NCI-H2029 (cell line): ENCODE measurements around the gene ROPN1.
"Not testable (repeated sequence)": the region's sequence is repeated elsewhere in the genome, so short reads cannot be mapped to it uniquely, and the experiment has no call there.

Experiments used
- DNase-seq: peaks from one replicate; lab custom pipeline; 2025; lab: John Stamatoyannopoulos, UW

The ROPN1 gene

DNA sequence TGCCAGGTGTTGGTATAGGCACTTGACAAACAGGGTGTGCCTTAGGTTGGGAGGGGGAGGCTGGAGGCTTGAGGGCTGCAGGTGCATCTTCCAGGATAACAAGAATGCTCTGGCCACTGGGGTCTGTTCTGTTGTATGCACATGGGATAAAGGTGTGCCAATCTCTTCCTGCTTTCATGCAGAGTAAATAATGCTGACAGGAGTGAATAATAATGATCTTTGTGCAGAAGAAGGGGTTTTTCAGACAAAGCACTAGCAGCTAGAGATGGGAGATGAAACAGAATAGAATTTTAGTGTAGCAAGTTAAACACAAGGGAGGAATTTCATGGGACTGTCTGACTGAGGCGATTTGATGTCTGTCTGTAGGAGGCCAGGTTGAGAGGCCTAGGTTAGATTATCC, 1.9 kb upstream of the ROPN1 start:
- peak; percentile 51 for DNase-seq

DNA sequence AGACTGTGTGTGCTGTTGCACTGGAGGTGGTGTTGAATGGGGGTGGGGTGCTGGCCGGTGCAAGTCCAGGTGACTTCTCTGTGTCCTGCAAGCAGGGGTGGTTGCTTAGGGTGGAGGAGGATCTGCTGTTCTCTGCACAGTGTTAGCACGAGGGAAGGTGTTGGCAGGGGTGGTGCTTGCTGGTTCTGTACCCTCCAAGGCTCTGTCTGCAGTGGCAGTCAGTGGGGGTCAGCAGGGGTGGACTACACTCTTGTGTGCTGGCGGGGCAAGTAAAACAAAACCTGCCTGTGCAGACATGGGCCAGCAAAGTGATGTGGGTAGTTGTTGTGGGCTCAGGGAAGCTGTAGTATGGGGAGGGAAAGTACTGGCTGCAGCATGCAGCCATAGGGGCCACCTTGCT, 5.5 kb downstream of the ROPN1 start:
- DNase-seq: no peak

DNA sequence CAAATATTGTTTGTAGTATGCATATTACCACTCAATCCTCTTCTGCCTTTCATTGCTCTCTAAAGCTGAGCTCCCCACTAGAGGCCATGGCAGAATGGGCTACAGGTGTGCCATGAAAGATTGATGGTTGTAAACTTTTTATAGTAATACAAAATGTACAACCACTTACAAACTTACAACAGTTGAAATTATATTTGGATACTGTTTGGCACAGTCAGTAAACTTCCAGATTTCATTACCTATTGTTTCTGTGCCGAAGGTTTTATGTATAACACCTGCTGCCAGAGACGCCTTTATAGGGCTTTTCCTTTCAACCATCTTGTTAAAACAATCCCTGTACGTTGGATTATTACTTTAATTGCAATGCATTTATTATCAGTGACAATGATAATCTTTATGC, 7.0 kb downstream of the ROPN1 start:
- no peak for DNase-seq

DNA sequence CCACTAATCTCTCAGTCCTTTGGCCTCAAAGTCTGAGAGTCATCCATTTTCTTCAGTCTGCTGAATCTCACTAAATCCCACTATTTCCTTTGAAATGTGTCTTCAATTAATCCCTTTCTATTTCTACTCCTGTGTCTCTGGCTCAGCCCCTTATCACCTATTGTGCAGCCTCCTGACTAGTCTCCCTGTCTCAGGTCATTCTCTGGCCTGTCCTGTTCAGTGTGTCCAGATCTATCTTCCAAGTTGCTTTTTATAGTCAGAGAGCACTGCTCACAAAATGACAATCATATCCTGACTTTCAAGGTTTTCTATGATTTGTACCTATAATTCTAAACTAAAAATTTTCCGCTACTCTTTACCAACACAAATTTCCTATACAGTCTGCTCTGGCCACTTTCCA, 7.6 kb downstream of the ROPN1 start:
- DNase-seq: no peak

DNA sequence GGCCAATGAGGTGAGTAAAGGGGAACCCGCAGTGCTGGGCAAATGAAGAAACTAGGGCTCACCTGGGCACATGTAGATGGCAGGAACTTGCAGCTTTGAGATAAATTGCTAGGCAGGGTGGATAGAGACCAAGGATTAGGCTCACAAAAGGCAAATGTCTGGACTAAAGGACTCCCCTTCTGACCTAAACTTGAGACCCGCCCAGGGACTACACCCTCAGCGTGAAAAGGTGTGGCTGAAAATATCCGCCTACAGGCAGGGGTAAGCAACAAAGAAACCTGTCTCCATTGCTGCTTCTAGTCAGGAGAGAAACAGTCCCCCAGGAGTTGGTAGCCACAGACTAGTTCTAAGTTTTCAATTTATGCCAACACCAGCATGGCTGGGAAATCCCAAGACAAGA, 10.6 kb downstream of the ROPN1 start:
- DNase-seq: not testable (repeated sequence)

GRCh38 chr3:123980539-123980938, 11.4 kb downstream of the ROPN1 start:
- no peak for DNase-seq

- DNase-seq: not testable (repeated sequence)
These were observed 12.1 kb downstream of the ROPN1 start for GRCh38 chr3:123979525-123980501.

DNA sequence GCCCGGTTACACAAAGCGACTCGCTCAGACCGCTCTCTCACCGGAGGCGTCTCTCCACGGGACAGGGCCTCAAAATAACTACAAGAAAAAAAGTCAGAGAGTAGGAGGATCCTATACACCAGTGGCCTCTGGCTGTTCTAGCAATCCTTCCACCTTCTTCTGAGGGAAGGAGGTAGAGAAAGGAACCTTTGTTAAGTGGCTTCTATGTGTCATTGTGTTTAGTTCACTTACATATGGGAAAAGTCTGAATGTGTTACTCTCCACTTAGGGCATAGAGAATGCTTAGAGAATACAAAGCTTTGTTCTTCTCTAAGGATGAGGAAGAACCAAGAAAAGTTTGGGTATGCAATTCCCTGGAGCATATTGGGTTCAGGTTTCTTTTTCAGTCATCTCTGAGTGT, 15.0 kb downstream of the ROPN1 start:
- not testable (repeated sequence) for DNase-seq

DNA sequence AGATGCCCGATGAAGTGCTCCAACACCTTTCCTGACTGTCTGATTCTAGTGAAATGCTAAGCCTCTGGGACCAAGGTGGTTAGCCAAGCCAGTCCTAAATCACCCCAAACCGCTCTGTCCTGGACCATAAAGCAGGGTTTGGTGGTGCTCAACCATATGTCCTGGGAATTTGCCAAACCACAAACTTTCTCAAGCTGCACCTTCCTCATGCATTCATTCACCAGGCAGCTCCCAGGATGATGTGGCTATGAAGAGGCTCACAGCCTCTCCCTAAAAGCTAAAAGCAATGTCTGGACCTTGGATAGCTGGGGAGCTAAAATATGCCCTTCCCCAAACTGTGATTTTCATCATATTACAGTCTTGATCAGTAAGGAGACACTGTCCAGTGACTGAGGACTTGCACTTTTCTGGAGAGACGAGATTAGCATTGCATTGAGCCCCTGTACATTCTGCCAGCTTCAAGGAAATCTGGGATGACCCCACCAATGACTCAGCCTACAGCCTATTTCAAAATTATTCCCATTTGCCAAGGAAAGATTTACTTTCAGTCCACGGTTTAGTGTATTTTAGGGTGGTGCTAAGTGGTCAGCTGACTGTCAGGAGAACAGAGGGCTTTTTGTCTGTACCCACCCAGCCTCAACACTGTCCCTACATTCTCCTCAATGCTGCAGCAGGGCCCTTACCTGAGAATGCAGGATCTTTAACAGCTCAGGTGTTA, 15.6 kb downstream of the ROPN1 start:
- not testable (repeated sequence) for DNase-seq

DNA sequence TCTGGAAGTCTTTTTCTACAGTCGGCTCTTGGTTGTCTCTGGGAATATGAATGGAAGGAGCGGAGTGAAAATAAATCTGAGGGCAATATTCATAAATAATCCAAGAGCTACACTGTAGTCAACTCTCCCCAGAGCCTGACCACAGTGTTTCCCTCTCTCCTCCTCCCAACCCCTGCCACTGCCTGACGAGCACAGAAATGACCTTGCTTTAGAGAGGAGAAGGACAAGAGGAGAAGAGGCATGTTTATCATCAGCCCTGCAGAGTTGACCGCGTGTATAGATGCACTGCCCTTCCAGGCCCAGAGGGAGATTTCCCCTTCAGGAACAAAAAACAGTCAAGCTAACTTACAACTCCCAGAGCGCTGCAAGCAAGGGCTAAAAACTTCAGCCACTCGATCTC, 16.9 kb downstream of the ROPN1 start:
- not testable (repeated sequence) for DNase-seq

DNA sequence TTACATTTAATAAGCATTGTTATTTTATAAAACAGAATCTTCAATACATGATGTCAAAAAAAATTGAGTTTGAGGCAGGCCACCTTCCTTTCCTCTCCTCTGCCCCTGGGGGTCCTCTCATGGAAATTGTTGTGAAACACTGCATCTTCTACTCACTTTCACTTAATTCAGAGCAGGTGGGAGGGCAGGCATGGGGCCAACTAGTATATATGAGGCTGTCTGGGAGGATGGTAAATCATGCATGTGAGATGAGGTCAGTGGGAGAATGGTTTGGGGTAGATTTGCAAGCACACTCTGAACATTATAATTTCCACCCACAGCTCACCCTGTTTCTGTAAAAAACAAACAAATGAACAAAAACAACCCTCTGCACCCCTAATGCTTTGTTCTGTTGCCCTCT, 20.5 kb downstream of the ROPN1 start:
- DNase-seq: no peak

GRCh38 chr3:123967260-123967659, 24.7 kb downstream of the ROPN1 start:
- not testable (repeated sequence) for DNase-seq

GRCh38 chr3:123966799-123967198, 25.1 kb downstream of the ROPN1 start:
- not testable (repeated sequence) for DNase-seq

DNA sequence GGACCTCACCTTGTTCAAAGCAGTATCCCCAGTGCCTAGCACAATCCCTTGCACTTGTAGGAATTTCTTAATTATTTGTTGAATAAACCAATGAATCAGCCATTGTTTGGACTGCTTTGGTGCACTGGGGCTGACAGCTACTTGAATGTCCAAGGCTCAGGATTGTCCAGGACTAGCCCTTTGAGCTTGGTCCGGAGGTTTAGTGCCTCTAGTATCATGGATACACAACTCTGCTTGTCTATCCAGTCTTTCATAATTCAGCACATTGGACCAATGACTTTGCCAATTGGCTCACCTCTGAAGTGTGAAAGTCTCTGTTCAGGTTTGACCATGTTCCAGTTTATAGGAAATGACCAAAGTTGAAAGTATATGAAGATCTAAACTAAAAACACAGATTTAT, 27.1 kb downstream of the ROPN1 start:
- not testable (repeated sequence) for DNase-seq

GRCh38 chr3:123961508-123961856, 30.4 kb downstream of the ROPN1 start:
- DNase-seq: no peak

DNA sequence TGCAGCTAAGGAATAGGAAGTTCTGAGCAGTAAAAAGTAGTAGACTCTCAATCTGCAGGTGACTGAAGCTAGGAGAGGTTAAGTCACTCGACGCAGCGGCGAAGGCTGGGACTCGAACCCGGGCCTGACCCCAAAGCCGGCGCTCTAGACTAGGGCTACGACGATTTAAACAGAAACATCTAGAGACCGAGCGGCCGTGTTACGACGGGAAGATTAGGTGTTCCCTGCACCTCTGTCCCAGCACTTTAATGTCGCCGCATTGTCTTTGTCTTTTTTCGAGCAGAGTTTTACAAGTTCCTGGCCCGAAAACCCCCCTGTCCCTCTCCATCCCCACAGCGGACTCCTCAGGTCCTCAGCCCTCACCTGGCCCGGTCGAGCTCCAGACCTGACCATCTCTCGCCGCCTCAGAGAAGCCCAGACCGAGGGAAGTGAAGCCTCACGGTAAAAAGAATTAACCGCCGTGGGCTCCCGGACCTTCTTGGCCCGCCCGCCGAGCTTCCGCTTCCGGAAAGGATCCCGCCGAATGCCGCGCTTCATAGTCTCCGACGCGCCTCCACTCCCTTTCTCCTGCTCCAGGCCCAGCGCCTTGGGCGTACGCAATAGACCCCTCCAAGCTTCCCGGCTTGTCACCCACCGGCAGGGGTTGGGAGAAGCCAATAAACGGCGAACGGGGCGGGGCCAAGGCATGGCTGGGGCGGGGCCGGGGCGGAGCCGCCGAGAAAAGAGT, 31.0 kb downstream of the ROPN1 start, which contains the start of gene CCDC14:
TSS of gene CCDC14 (minus strand) at position 449 of the 727 bp plus-strand sequence. CDS start at position 393, 56 bp downstream.
- peak; percentile 96 for DNase-seq

DNA sequence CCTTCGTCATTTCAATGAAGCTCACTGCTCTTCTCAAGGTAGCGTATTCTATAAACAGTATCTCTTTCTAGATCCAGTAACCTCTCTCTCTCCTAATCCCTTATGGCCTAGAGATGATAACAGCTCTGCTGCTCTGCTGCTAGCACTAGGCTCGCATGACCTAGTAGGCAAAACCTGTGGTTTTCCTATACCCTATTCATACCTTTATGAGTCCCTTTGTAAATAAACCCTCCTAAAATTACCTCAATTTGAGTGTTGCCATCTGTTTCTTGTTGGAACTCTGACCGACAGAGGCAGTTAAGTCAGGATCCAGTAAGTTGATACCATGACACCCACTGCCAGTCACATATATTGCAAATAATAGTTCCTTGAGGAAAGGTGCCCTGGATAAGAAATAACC, 38.2 kb downstream of the ROPN1 start:
- peak; percentile 27 for DNase-seq

DNA sequence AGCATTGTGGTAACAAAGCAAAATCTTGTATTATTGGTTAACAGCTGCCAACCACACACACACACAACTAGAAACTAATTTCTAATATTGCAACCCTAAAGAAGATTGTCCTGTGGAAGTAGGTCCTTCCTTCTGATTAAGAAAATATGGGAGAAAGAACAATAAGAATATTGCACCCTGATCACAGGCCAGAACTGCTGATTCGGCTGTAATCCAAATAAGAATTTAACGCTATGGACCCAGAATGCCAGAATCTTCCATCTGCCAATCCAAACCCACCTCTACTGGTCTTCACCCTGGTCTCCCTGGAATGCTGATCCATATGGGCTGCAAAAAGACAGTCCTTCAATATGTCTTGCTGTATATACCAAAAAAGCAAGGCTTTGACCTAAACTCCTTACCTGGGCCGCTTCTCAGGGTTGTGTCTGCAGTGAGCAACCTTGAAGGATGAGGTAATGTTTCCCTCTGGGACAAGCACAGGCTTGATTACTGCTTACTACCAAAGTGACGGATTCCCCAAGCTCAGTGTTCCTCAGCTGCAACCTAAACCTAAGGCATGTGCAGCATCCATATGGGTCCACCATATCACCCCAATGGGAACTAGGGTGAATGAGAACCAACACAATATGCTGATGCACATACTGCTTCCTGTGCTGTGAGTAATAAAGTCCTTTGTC, 38.9 kb downstream of the ROPN1 start:
- no peak for DNase-seq

DNA sequence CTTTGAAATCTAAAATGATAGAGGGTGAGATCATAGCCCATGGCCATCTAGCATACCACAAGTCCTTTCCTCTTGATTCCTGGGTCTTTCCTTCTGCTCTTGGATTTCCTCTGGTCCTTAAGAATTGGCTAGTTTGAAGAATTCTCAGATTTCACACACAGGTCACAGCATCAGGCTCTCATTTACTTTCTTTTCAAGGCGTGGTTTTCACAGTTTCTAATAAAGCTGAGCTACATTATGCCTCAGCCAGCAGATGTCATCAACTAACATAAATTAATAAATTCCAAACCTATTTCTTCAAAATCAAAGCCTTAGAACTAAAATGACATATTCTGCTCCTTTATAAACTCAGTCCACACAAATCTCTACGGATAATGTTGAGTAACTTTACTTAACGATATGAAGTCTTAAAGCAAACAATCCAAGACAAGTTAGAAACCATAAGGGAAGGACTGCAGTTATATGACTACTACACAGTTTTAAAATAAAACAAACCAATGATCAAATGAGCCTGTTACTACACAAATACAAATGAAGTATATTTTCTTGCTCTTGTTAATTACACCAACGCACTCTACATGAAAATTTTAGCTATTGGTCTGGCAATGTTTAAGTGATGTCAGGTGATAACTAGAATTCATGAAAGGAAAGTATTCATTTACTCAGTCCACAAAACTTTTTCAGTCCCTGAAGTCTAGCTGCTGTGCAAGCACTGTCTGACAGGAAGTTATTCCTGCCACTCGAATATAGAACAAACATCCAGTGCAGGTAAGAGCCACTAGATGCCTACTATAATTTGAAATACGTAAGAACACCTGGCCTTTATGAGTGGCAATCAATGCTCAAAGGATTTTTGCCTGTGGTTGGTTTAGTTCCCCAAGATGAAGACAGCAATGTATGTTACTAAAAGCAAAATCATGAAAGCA, 40.1 kb downstream of the ROPN1 start:
- peak; percentile 86 for DNase-seq

DNA sequence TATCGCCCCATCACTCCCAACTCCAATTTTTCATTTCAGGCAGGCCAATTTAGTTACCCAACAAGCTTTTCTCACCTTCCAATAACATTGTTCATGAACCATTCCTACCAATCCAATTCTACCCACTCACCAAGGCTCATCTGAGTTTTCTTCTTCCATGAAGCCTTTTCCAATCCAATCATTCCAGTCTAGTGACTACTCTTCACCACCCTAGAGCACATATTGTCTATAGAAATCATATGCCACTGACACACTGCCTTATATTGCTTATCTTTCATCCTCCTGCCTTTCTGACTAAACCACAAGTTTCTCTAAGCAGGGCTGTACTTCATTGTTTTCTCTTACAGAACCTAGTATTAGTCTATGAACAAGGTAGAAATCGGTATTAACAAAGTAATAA, 42.3 kb downstream of the ROPN1 start:
- DNase-seq: no peak

DNA sequence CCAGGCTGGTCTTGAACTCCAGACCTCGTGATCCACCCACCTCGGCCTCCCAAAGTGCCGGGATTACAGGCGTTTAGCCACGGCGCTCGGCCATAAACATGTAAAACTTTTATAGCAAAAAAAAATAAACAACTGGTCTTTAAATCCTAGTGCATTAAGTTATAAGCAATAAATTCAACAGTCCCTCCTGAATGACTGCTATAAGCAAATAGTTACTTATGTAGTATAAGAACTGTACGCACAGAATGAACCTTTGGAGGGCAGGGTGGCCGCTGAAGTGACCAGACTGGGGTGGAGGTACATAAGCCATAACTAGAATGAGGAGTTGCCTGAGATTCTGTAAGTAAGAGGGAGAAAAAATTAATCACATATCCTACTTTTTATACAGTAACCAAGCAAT, 43.5 kb downstream of the ROPN1 start:
- no peak for DNase-seq
